Islet precursor cell (in vitro differentiated cells): Measurements from ENCODE around the gene CCDC80.
"Not testable (repeated sequence)": the region's sequence is repeated elsewhere in the genome, so short reads cannot be mapped to it uniquely, and the experiment has no call there.

Source experiments
- DNase-seq: peaks from one replicate; pipeline ENCODE4 v3.0.0-alpha.2; 2018

Gene CCDC80

GRCh38 chr3:112640930-112641801 lies at the start of gene CCDC80:
Gene CCDC80 (minus strand): TSS chr3:112641143. CDS start chr3:112639905, 1,238 bp downstream.
- DNase-seq, result peak; percentile 79

GRCh38 chr3:112689989-112690388 lies 49.0 kb upstream of the CCDC80 start:
- DNase-seq, result no peak

GRCh38 chr3:112689385-112689784 lies 48.4 kb upstream of the CCDC80 start:
- DNase-seq, result no peak

GRCh38 chr3:112688819-112689218 lies 47.9 kb upstream of the CCDC80 start:
- peak; percentile 79 for DNase-seq

GRCh38 chr3:112688085-112688769 lies 47.3 kb upstream of the CCDC80 start:
- no peak for DNase-seq

- no peak for DNase-seq
Measured at GRCh38 chr3:112687616-112688015, 46.7 kb upstream of the CCDC80 start.

- DNase-seq, result peak; percentile 86
Measured at GRCh38 chr3:112687211-112687610, 46.3 kb upstream of the CCDC80 start.

GRCh38 chr3:112685956-112686799 lies 45.2 kb upstream of the CCDC80 start:
- no peak for DNase-seq

- DNase-seq, result no peak
Measured at GRCh38 chr3:112685420-112685819, 44.5 kb upstream of the CCDC80 start.

GRCh38 chr3:112682361-112682760 lies 41.4 kb upstream of the CCDC80 start:
- DNase-seq, result no peak

- DNase-seq, result no peak
Measured at GRCh38 chr3:112681822-112682325, 40.9 kb upstream of the CCDC80 start.

- DNase-seq, result peak; percentile 95
Measured at GRCh38 chr3:112676659-112677234, 35.8 kb upstream of the CCDC80 start.

- DNase-seq, result no peak
Measured at GRCh38 chr3:112675943-112676535, 35.1 kb upstream of the CCDC80 start.

GRCh38 chr3:112675349-112675748 lies 34.4 kb upstream of the CCDC80 start:
- no peak for DNase-seq

- DNase-seq, result peak; percentile 71
Measured at GRCh38 chr3:112672716-112673541, 32.0 kb upstream of the CCDC80 start.

GRCh38 chr3:112671930-112672715 lies 31.2 kb upstream of the CCDC80 start:
- DNase-seq, result peak; percentile 66

- DNase-seq, result no peak
Measured at GRCh38 chr3:112670824-112671223, 29.9 kb upstream of the CCDC80 start.

- no peak for DNase-seq
Measured at GRCh38 chr3:112667599-112667998, 26.7 kb upstream of the CCDC80 start.

- not testable (repeated sequence) for DNase-seq
Measured at GRCh38 chr3:112665009-112665408, 24.1 kb upstream of the CCDC80 start.

- DNase-seq, result no peak
Measured at GRCh38 chr3:112656043-112656442, 15.1 kb upstream of the CCDC80 start.
